HG02852 (cell line): ENCODE results near the gene LOXHD1.

Experiments used
- ATAC-seq: cut with Tn5 transposase; IDR thresholded peaks from one replicate; pipeline ENCODE4 v1.9.1; 2021; ENCODE audit warnings: mild to moderate bottlenecking, moderate library complexity; ENCODE audit not compliant: unreplicated experiment

The LOXHD1 gene

GRCh38 chr18:46676182-46676835, 19.3 kb upstream of the LOXHD1 start:
- ATAC-seq: no peak

GRCh38 chr18:46675112-46675511, 18.1 kb upstream of the LOXHD1 start:
- no peak for ATAC-seq

- no peak for ATAC-seq
Observed at GRCh38 chr18:46672062-46672970, 15.3 kb upstream of the LOXHD1 start.

- ATAC-seq: no peak
Observed at GRCh38 chr18:46668694-46669093, 11.7 kb upstream of the LOXHD1 start.

- no peak for ATAC-seq
Observed at GRCh38 chr18:46668135-46668534, 11.1 kb upstream of the LOXHD1 start.

GRCh38 chr18:46663539-46663938, 6.5 kb upstream of the LOXHD1 start:
- no peak for ATAC-seq

GRCh38 chr18:46660957-46661749, 4.1 kb upstream of the LOXHD1 start:
- ATAC-seq: no peak

GRCh38 chr18:46659484-46659883, 2.5 kb upstream of the LOXHD1 start:
- no peak for ATAC-seq

- ATAC-seq: no peak
Observed at GRCh38 chr18:46656326-46657114, 500 bp downstream of the LOXHD1 start.

- no peak for ATAC-seq
Observed at GRCh38 chr18:46652372-46652771, 4.6 kb downstream of the LOXHD1 start.

GRCh38 chr18:46650681-46651080, 6.3 kb downstream of the LOXHD1 start:
- ATAC-seq: no peak

GRCh38 chr18:46649071-46649862, 7.8 kb downstream of the LOXHD1 start:
- ATAC-seq: no peak

GRCh38 chr18:46646468-46646867, 10.6 kb downstream of the LOXHD1 start:
- ATAC-seq: no peak

- no peak for ATAC-seq
Observed at GRCh38 chr18:46642561-46642960, 14.5 kb downstream of the LOXHD1 start.

- ATAC-seq: no peak
Observed at GRCh38 chr18:46641917-46642316, 15.1 kb downstream of the LOXHD1 start.

- ATAC-seq: no peak
Observed at GRCh38 chr18:46639386-46639785, 17.6 kb downstream of the LOXHD1 start.

- no peak for ATAC-seq
Observed at GRCh38 chr18:46636040-46636630, 20.9 kb downstream of the LOXHD1 start.

GRCh38 chr18:46632401-46633071, 24.5 kb downstream of the LOXHD1 start:
- no peak for ATAC-seq

- no peak for ATAC-seq
Observed at GRCh38 chr18:46630991-46631390, 26.0 kb downstream of the LOXHD1 start.
